Calu3 (cell line): ENCODE measurements around the gene UCP2. TPM values are rescaled to one million over a fixed set of nuclear protein-coding genes. Genes with fewer than 3 reads are reported as not detected.

ENCODE experiments used
- BruUV-seq: library from RNA; stranded (reverse); fragments of 400-500 nt; replicated peaks from 2 replicates; lab custom pipeline; 2021; lab: Mats Ljungman, UMichigan
- CTCF ChIA-PET: fragments of 300-600 bp; sonication (Branson Sonifier 250); formaldehyde crosslinking; loops from one replicate; lab custom pipeline; 2022; ENCODE audit warnings: antibody characterized with exemption; lab: Charles Lee
- DNase-seq: peaks from one replicate; pipeline ENCODE4 v3.0.0; 2022
- H3K27ac Mint-ChIP-seq: one replicate; pipeline ENCODE4 v1.8.0; 2022; ENCODE audit warnings: mixed read lengths; ENCODE audit not compliant: unreplicated experiment
- H3K27me3 Mint-ChIP-seq: one replicate; pipeline ENCODE4 v1.8.0; 2022; ENCODE audit warnings: mixed read lengths; ENCODE audit not compliant: unreplicated experiment
- H3K36me3 Mint-ChIP-seq: one replicate; pipeline ENCODE4 v1.8.0; 2022; ENCODE audit warnings: mild to moderate bottlenecking, moderate library complexity, mixed read lengths; ENCODE audit not compliant: insufficient read depth, unreplicated experiment
- H3K4me1 Mint-ChIP-seq: one replicate; pipeline ENCODE4 v1.8.0; 2022; ENCODE audit warnings: mild to moderate bottlenecking, low read depth, mixed read lengths; ENCODE audit not compliant: unreplicated experiment
- H3K4me3 Mint-ChIP-seq: one replicate; pipeline ENCODE4 v1.8.0; 2022; ENCODE audit warnings: mild to moderate bottlenecking, low read depth, moderate library complexity, mixed read lengths; ENCODE audit not compliant: unreplicated experiment
- H3K9me3 Mint-ChIP-seq: one replicate; pipeline ENCODE4 v1.8.0; 2022; ENCODE audit warnings: low read depth, mixed read lengths; ENCODE audit not compliant: unreplicated experiment
- intact Hi-C: fragments of 100-400 bp; cut with micrococcal nuclease; formaldehyde crosslinking; loops from one replicate; pipeline ENCODE4 v1.10.0; 2022; ENCODE audit not compliant: unreplicated experiment
- total RNA-seq: library from RNA; stranded (reverse); gene quantifications from 2 replicates; pipeline ENCODE4 v1.2.3, GENCODE V29; 2022
- TF ChIP-seq, protein P1 (sequence below): fragments of 200-600 bp; IDR thresholded peaks from one replicate; pipeline ENCODE4 v1.8.0; 2022; ENCODE audit warnings: antibody characterized with exemption; ENCODE audit not compliant: unreplicated experiment

UCP2 gene
- total RNA-seq, 1 experiment from 2014 or later, result 14.7 TPM

DNA sequence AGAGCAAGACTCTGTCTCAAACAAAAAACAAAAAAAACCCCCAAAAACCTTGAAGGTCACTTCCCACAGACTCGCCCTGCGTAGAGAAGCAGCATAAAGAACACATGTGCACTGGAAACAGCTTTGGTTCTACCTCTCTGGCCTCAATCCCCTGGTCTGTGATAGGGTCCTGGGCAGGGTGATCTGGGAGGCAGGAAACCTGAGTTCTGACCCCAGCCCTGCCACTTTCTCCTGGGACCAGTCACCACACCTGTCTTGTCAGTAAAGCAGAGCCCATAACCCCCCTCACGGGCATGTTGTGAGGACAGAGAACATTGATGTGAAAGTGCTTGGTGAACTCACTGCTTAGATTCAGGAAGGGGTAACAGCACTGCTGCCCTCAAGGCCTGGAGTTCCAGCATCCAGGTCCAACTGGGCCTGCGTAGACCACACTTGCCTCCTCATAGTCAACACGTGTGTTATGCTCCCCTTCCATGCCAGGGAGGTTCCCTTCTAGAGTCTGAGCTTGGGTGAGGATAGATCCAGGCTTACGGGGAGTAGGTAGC, 11.4 kb downstream of the UCP2 start:
- intact Hi-C loops, result no loop called here
- Mint-ChIP-seq H3K27me3 (no peaks in the 10 kb centered on the region), H3K4me3 (no peak overlapping the region), H3K36me3 (no peaks in the 10 kb centered on the region), H3K9me3 (no peaks in the 10 kb centered on the region), H3K27ac (no peak overlapping the region), H3K4me1 (no peaks in the 10 kb centered on the region)
- CTCF ChIA-PET, result no interaction called here
- no TSS peak for BruUV-seq
- TF ChIP-seq, protein P1, sequence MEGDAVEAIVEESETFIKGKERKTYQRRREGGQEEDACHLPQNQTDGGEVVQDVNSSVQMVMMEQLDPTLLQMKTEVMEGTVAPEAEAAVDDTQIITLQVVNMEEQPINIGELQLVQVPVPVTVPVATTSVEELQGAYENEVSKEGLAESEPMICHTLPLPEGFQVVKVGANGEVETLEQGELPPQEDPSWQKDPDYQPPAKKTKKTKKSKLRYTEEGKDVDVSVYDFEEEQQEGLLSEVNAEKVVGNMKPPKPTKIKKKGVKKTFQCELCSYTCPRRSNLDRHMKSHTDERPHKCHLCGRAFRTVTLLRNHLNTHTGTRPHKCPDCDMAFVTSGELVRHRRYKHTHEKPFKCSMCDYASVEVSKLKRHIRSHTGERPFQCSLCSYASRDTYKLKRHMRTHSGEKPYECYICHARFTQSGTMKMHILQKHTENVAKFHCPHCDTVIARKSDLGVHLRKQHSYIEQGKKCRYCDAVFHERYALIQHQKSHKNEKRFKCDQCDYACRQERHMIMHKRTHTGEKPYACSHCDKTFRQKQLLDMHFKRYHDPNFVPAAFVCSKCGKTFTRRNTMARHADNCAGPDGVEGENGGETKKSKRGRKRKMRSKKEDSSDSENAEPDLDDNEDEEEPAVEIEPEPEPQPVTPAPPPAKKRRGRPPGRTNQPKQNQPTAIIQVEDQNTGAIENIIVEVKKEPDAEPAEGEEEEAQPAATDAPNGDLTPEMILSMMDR, result no peak
- DNase-seq, result no peak

DNA sequence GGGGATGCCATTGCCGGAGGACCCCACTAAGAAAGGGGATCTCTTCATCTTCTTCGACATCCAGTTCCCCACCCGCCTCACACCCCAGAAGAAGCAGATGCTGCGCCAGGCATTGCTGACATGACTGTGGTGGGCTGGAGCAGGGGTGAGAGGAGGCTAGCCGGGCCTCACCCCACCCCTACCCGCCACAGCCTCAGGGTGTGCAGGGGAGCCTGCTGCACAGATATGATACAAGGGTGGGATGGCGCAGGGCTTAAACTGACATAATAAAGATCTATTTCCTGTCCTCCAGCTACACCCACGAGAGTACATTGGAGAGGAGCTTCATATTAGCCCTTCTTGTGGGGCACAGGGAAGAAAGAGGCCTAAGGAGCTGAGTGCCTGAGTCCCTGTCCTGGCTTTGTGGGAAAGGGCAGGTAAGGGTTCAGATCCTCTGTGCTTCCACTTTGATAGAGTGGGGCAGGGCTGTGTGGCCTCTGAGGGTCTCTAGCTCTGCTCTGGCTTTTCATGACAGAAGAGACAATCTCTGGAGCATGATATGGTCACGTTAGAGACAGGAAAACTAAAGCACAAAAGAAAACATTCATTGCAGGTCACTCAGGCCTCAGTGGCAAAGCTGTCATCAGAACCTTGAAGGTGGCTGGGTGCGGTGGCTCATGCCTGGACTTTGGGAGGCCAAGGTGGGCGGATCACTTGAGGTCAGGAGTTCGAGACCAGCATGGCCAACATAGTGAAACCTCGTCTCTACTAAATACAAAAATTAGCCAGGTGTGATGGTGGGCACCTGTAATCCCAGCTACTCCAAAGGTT, 12.4 kb downstream of the UCP2 start:
- Mint-ChIP-seq H3K9me3 (no peaks in the 10 kb centered on the region), H3K27ac (no peak overlapping the region), H3K27me3 (no peaks in the 10 kb centered on the region), H3K4me1 (no peaks in the 10 kb centered on the region), H3K36me3 (no peaks in the 10 kb centered on the region), H3K4me3 (no peak overlapping the region)
- TF ChIP-seq, protein P1, result no peak
- no peak for DNase-seq
- CTCF ChIA-PET, result no interaction called here
- intact Hi-C loops, result loop anchor here (10.0 kb wide), 1 partner anchor 205 kb away; the partner anchor contains the start of genes C2CD3 and PPME1
- no TSS peak for BruUV-seq

DNA sequence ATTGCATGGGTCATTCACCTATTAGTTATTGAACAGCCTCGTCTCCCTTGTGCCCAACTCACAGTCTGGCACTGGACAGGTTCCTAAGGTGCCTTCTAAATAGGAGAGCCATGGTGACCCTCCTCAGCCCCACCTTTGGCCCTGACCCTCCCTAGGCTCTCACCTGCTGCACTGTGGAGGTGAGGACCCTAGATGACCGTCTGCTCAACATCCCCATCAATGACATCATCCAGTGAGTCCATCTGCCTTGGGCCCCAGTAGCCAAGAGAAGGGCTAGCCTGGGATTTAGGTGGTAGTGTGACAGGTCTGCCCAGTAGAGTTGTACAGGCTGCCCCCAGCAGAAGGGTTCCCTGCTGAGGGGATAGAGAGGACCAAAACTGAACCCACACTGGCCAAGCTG, 13.6 kb downstream of the UCP2 start:
- intact Hi-C loops, result loop anchor here (10.0 kb wide), 1 partner anchor 206 kb away; the partner anchor contains the start of genes C2CD3 and PPME1

DNA sequence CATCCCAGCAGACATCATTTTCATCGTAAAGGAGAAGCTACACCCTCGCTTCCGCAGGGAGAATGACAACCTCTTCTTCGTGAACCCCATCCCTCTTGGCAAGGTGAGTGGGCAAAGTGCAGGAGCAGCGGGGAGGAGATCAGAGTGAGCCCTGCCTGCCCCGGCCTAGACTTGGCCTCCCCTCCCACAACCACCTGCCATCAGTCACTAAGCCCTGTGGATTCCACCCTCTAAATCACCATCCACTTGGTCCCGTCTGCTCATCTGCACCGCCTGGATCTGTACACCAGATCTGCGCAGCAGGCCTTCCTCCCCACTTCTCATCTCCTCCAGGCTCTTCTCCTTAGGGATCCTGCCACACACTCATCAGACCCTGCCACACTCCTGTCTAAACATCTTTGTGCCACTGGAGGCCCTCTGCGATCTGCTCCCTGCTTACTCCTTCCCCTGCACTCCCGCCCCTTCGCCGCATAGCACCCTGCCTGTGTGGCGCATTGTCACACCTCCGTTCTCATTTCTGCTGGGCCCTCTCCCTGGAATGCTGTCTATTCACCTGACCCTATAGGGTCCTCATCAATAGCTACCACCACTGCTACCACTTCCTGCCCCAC, 14.2 kb downstream of the UCP2 start:
- CTCF ChIA-PET, result no interaction called here
- no peak overlapping the region for H3K27ac Mint-ChIP-seq
- DNase-seq, result no peak
- intact Hi-C loops, result loop anchor here (10.0 kb wide), 1 partner anchor 206 kb away; the partner anchor contains the start of genes C2CD3 and PPME1
- no TSS peak for BruUV-seq
- no peaks in the 10 kb centered on the region for H3K36me3 Mint-ChIP-seq
- H3K4me1 Mint-ChIP-seq, result peaks cover 9% of the 10 kb centered on the region
- no peaks in the 10 kb centered on the region for H3K9me3 Mint-ChIP-seq
- TF ChIP-seq, protein P1, result no peak
- no peak overlapping the region for H3K4me3 Mint-ChIP-seq
- H3K27me3 Mint-ChIP-seq, result no peaks in the 10 kb centered on the region

More for the DNA sequence above, 13.6 kb downstream of the UCP2 start:
- H3K36me3 Mint-ChIP-seq, result no peaks in the 10 kb centered on the region
- no TSS peak for BruUV-seq
- H3K9me3 Mint-ChIP-seq, result no peaks in the 10 kb centered on the region
- no peak overlapping the region for H3K27ac Mint-ChIP-seq
- DNase-seq, result no peak
- CTCF ChIA-PET, result interaction anchor here (0.6 kb wide), 1 partner anchor 167 kb away, joined by 3 read pairs; no protein-coding TSS in a partner anchor
- H3K4me3 Mint-ChIP-seq, result no peak overlapping the region
- TF ChIP-seq, protein P1, result no peak
- peaks cover 5% of the 10 kb centered on the region for H3K4me1 Mint-ChIP-seq
- H3K27me3 Mint-ChIP-seq, result no peaks in the 10 kb centered on the region
